ENCODE measurements around the gene KCNJ11.
A peak's percentile ranks its signal among the peaks of the same experiment; 100 is the strongest.

KCNJ11 gene

DNA sequence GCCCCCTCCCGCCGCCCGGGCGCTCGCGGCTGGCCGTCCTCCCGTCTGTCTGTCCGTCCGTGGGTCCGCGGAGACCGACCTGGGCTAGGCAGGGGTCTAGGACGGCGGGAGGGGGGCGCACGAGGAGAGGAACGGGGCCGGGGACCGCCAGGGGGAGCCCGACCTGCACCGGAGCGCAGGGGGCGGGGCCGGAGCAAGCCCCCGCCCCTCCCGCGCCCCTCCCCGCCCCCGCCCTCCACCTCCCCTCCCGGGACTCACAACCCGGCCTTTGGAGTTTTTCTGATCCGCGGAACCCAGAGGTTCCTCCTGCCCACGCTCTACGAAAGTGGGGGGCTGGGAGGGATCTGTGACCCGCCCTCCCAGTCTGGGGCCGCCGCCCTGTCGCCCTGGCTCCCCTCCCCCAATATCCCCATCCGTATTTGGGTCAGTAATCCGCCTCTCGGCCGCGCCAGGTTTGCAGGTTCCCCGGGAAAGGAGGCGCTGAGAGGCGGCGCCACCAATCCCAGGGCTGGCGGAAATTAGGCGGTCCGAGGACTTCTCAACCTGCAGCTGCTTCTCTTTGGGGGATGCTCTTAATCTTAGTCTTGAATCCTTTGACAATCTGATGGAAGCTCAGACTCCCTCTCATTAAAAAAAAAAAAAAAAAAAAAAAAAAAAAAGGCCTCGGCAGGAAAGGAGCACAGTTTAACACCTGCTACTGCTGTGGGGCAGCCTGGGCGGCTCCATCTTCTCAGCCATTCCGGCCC, 925 bp upstream of the KCNJ11 start:
- peak; percentile 90 for DNase-seq

DNA sequence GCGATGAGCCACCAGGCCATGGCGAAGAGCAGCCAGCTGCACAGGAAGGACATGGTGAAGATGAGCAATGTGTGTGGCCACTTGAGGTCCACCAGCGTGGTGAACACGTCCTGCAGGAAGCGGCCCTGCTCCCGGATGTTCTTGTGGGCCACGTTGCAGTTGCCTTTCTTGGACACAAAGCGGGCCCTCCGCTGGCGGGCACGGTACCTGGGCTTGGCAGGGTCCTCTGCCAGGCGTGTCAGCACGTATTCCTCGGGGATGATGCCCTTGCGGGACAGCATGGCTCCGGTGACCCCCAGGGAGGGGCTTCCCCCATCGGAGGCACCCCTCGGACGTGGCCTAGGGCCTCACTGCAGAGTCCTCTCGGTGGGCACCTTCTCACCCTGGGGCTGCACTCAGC, 648 bp downstream of the KCNJ11 start:
- no peak for DNase-seq

DNA sequence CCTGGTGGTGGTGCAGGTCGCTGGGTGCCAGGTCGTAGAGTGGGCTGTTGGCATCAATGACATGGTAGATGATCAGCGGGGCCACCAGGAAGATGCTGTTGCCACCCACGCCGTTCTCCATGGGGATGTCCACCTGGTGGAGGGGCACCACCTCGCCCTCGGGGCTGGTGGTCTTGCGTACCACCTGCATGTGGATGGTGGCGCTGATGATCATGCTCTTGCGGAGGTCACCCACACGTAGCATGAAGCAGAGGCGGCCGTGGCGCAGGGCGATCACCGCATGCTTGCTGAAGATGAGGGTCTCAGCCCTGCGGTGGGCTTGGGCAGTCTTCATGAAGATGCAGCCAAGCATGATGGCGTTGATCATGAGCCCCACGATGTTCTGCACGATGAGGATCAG, 1.2 kb downstream of the KCNJ11 start:
- no peak for DNase-seq

DNA sequence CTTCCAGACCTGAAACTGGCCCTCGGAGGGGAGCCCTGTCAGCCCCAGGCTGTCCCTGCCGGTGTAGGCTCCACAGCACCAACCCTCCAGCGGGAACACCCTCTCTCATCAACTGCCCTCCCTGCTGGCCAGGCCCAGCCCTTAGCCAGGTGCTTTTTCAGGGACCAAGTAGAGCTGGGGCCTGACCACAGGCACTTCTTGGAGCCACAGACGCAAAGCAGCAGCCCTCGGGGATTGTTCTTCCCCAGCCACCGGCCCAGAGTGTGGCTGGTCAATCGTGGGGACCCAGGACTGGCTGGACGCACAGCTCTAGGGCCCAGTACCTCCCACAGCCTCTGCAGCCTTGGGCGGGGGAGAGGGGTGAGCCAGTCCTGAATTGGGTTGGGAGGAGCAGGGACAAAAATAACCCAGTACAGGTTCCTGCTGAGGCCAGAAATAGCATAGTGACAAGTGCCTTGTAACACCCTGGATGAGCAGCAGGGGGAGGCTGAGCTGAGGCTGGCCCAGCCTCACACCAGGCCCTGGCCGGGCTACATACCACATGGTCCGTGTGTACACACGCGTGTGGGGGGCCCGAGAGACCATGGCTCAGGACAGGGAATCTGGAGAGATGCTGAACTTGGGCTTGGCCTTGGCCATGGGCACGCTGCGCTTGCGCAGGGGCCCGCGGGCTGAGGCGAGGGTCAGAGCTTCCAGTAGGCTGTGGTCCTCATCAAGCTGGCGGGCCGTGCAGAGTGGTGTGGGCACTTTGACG, 2.0 kb downstream of the KCNJ11 start:
- peak; percentile 31 for DNase-seq

DNA sequence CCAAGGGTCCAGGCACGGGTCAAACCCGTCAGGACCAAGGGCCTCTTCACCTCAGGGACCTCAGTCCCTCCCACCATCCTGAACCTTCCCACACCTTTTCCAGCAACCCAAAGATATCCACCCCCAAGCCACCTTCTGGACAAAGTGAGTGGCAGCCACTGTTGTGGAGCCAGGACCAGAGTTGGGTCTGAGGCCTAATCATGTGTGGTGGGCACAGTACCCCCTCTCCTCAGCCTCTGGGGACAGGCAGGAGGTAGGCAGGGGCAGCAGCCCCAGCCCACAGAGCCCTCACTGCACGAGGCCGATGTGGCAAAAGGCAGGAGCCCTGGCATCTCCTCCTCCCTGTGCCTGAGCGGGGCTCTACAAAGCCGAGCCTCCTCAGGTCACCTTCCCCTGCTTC, 2.5 kb downstream of the KCNJ11 start:
- DNase-seq: no peak

DNA sequence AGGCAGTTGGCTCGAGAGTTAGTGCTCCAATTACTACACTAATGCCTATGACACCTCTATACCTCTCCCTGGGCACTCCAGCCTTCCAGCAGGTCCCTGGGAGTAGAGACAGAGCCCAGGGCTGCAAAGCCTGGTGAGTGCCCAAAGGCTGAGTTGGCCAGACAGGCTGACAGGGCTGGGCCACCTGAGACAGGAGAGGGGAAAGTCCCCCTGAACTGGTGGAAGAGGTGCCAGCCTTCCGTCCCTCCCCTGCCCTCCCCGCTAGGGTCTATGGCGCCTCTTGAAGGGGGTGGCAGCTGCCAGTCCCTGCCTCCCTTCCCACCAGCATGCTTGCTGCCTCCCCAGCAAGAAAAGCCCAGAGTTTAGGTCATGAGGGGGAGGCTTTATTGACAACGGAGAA, 3.0 kb downstream of the KCNJ11 start:
- DNase-seq: no peak

DNA sequence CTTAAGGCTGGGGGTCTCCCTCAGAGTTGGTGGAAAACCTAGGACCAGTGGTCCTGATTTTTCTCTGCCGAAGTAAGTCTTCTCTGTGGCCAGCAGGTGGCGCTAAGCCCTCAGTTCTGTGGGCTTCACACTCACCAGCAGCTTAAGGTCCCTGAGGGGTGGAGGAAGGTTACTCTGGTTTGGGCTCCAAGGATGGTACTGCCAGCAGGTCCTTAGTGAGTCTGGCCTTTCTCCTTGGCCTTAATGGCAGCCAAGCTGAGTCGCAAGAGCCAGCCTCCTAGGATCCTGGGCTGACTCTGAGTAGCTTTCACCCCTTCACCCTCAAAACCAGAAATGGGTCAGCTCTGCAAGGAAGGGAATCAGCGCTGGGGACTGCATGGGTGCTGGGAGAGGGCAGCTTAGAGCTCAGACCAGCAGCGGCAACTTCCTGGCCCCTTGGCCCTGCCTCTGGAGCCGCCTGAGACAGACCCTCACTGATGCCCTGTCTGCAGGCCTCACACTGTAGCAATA, 4.4 kb downstream of the KCNJ11 start:
- peak; percentile 69 for DNase-seq

DNA sequence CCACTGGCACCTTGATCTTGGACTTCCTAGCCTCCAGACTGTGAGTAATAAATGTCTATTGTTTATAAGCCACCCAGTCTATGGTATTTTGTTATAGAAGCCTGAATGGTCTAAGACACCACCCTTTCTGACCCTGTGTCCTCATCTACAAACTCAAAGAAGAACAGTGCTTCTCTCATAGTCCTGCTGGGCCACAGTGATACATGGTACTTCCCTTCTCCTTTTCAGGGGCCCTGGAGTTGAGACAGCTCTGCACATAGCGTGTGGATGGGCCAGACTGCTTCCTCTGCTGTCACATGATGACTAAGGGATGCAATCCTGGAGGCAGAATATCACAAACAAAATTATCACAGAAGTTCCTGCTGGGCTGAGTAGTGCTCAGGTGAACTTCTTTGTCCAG, 5.0 kb downstream of the KCNJ11 start:
- no peak for DNase-seq

DNA sequence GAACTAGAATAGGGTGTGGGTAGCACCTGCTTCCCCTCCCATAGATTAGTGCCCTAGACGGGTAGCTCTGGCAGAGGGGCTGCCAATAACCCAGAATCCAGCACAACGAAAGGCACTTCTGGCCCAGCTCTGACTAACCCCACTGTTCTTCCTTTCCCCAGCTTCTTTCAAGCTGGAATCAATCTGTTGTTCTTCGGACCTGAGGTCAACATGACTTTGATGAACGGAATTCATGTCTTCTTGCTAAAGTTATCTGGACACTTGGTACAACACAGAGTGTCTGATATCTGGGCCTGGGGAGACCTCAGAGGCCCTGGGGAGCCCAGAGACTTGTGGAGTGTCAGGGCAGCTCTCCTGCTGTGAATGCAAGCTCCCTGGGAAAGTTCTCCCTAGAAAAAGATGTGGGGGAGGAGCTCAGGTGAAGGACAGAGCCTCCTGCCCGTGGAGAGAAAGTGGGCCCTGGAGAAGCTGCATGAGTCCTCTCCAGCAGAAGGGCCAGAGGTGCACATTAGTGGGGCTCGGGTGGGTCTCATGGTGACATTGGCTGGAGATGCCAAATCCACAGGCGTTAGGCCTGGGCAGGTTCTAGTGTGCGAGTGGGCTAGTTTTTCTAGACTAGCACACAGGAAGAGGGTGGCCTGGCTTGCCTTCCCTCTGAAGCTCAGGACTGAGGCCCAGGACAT, 6.3 kb downstream of the KCNJ11 start:
- DNase-seq: no peak

DNA sequence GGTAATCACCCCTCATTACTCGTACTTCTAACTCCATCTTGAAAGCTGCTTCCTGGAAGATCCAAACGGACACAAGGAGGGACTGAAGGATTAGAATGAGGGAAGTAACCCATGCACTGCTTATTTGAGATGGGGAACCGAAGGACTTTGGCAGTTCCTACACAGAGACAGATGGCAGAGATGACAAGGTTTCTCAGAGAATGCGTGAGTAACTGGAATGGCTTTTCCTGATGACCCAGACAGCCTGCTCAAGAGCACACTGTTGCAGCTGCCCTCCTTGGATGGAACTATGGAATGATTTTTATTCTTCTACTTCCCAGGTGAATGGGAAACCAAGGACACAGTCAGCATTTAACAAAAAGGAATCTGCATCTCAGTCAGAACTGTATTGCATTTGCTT, 7.3 kb downstream of the KCNJ11 start:
- no peak for DNase-seq

DNA sequence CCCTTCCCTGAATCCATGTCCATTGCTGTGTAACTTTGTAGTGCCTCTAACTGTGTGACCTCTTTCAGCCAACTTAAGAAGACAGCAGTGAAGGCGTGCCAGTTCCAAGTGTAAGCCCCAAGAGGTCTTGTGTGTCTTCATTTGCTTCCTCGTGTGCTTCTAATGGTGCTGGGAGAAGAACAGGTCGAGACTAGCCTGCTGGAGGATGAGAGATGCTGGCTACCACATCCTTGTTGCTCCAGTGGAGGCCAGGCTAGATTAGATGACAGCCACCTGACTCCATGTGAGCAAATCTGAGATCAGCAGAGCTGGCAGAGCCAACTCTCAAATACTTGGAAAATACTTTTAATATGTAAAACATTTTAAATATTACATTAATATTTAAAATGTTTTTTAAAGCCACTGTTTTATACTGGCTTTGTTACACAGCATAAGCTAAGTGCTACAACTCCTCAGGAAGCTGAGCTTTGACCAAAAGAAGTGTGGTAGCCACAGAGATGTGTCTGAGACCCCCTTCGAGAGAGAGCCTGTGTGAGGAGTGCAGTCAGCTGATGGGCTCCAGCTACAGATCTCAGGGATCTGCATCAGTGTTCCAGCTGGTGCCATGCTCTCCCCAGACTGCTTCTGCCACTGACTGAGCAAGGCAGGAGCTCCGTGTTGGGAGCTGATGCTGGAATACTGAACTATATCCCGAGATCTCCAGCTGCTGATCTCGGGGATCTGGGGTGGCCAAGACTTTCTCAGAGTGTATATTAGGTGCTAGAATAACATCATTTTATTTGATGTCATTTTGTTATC, 8.9 kb downstream of the KCNJ11 start:
- DNase-seq: no peak

DNA sequence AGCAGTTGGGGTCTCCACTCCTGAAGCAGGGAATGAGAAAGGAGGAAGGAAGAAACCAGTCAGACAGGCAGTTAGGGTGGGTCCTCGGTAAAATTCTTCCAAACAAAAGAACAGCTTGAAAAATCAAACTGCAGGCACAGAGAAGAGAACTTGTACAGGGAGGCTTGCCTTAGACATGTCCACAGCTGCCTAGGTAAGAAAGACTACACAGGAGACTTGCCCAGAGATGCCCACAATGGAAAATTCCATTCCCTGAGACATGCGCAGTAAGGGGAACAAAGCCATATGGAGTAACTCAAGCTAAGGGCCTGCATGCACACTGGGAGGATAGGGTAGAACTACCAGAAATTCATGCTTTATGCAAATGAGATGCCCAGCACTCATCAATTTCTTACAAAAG, 9.8 kb downstream of the KCNJ11 start:
- no peak for DNase-seq

DNA sequence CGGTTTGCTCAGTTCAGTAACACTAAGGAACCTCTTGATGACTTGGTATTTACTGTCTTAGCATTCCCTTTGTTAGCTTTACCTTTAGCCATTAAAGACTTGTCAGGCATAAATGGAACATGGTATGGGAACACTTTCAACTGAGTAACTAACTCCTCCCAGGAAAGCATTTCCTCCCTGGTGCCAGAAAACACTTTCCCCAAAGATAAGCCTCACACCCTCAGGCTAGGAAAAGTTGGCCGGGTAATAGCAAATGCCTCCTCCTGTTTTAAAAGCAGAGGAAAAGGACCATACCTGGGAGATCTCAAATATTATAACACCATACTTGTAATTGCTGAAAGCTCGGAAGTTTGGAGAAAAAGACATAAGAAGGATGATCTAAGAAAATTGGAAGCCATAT, 12.0 kb downstream of the KCNJ11 start:
- DNase-seq: no peak

DNA sequence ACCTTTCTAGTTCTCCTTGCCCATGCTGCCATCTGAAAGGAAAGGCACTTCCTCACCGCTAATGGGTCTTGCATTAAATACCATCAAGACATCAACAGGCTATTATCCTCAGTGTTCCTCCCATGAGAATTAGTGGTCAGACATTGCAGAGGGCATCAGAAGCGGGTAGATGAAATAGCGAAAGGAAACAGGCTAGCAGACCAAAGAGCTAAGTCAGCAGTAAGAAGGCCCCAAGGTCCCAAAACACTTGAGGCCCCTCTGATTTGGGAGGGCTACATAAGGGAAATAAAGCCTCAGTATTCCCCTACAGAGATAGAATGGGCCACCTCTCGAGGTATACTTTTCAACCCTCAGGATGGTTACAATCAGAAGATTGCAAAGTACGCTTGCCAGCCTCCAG, 12.9 kb downstream of the KCNJ11 start:
- no peak for DNase-seq

DNA sequence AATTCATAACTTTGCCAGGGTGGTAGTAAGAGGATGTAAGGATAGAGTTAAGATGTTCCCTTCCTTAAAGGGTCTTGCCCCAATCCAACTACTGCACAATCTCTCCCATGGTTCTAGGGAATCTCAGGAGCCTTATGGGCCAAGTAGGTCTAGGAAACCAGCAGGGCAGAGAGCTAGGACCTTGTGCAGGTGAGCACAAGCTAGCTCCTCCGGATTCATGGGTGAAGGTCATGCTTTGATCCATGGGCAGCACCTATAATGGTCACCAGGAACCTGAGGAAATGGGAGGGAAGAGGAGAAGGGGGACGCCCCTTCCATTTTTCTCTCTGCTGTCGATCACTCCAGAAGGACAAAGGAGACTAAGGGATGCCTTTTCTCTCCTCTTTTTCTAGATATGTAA, 16.8 kb downstream of the KCNJ11 start:
- no peak for DNase-seq

DNA sequence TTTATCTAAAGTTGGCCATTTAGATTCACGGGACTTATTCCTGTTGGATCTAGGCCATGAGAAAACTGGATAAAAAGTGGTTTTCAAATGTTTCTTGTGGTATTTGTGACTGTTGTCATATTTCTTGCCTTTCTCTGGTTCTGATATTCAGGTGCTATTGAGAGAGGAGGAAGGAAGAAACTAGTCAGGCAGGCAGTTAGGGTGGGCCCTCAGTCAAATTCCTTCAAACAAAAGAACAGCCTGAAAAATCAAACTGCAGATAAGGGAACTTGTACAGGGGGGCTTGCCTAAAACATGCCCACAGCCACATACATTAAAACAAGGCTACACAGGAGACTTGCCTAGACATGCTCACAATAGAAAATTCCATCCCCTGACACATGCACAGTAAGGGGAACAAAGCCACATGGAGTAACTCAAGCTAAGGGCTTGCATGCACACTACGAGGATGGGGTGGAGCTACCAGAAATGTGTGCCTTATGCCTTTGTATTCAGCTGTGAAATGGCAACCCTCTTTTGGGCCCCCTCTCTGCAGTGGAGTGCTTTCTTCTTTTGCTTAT, 18.7 kb downstream of the KCNJ11 start:
- DNase-seq: no peak

DNA sequence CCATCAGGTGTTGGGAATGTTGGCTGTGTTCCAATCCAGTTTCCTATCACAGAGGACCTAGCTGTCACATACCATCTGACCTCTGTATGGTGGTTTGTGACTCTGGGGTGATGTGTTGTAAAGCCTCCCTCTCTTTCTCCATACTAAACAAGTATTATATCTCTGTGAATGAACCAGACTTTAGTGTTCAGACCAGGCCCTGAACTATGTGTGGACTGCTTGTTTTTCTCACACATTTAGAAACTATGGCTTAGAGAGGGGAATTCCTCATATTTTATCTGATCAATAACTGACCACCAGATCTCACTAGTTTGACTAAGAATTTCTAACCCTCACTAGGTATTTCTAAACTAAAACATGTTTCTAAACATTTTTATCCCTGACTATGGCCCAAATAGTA, 19.4 kb downstream of the KCNJ11 start:
- DNase-seq: no peak

DNA sequence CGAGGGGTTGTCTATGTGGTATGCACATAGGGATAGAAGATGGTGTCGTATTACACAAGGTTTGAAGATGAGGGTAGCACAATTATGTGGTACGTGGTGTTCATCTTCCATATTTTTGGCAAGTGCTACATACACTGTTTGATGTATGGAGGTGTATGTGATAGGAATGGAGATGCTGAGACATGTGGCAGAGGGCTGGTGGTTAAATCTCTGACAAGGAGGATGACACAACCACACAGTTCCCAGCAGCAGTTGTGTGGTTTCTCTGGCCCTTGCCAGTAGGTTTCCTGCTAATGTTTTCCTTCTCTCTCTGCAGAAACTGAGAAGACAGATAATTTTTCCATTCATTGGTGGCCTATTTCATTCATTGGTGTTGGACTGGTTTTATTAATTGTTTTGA, 19.9 kb downstream of the KCNJ11 start:
- DNase-seq: no peak

DNA sequence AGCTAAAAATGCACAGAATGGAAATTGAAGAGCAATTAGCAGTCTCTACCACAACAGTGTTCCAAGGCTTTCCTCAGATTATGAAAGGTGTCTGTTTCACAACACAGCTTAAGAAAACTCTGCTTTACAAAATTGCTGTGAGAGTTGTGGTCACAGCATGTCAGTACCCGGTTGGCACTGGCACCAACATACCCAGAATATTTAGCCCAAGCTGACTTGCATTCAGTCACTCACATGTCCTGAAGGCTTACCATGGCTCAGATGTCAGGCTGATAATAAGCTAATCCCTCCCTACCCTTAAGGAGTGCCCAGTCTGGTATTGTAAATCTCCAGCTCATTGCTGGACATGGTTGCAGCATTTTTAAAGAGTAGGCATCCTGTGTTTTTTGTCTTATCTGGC, 22.0 kb downstream of the KCNJ11 start:
- no peak for DNase-seq

DNA sequence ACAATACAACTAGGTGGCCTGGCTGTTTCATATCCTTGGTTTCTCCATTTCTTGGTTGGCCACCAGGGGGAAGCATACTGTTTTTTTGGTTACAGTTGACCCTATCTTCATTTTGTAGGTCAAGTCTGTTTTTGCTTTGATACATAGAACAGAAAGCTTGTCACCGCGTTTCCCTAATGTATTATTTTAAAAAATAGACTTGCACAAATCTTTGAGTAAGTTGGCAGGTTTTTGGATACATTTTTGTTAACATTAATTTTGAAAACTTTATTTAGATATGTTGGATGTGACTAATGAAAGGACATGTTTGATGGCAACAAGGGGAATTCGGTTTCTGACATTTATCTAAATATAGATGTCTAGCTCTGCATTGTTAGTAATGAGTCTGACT, 33.9 kb downstream of the KCNJ11 start:
- peak; percentile 58 for DNase-seq

DNA sequence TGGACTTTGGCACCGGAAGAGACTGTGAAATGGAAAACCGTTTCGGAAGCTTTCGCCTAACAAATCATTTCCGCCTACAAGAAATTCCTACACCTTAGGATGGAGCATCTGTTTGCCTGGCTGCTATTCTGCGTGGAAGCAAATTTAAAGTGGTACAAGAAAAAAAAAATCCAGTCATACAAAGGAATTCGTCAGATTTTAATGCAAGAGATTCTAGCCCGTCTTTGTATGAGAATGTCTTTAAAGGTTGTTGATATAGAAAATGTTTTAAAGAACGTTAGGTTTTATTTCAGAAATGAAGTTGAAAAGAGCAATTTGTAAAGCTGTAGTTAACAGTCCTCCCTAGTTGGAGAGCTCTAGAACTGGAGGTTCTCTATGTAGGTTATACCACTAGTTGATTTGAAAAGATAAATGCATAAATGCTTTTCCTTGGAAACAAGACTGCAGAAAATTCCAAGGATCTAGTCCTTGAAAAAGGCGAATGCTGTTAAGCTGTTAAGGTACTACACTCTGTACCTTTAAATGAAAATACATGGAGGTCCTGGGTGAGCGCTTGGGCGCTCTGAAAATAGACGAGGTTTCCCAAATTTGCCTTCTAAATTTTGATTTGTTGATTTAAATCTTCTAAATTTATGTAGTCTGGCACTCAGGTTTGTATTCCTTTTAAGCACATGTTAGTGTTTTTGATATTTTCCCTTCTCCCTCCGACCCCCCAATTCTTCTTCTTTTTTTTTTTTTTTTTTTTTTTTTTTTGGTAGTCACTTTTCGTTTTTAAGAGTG, 34.4 kb downstream of the KCNJ11 start:
- peak; percentile 45 for DNase-seq
